Forelimb muscle (tissue), 1 donor: ENCODE results near the gene TLE1. TPM values are rescaled to one million over a fixed set of nuclear protein-coding genes. Genes with fewer than 3 reads are reported as not detected.
"Not testable (repeated sequence)": the region's sequence is repeated elsewhere in the genome, so short reads cannot be mapped to it uniquely, and the experiment has no call there.

Experiments
- DNase-seq: peaks from one replicate; pipeline ENCODE4 v3.0.0-alpha.2; 2013; ENCODE audit warnings: low read depth
- polyA plus RNA-seq: library from polyadenylated mRNA; unstranded; fragments of 120-200 nt; gene quantifications from one replicate; pipeline ENCODE4 v1.2.1, GENCODE V29; 2013; ENCODE audit not compliant: insufficient read length

TLE1 gene
- polyA plus RNA-seq, 1 donor: 52.9 TPM

DNA sequence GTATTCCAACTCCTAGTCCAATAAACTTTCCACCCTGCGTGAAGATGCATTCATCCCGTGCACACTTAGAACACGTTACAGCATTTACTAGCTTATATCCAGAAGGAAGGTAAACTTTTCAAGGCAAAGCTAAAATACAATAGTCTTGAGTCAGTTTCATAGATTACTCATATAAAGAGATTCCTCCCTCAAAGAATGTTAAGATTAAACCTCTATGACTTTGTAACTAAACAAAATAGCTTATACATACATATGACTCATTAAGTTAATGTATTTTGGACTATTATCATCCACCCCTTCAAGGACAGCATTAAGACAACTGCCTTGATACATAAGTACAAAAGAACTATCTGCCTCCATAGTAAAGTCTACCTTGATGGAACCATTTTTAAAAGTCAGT lies 36.1 kb downstream of the TLE1 start:
- no peak for DNase-seq

DNA sequence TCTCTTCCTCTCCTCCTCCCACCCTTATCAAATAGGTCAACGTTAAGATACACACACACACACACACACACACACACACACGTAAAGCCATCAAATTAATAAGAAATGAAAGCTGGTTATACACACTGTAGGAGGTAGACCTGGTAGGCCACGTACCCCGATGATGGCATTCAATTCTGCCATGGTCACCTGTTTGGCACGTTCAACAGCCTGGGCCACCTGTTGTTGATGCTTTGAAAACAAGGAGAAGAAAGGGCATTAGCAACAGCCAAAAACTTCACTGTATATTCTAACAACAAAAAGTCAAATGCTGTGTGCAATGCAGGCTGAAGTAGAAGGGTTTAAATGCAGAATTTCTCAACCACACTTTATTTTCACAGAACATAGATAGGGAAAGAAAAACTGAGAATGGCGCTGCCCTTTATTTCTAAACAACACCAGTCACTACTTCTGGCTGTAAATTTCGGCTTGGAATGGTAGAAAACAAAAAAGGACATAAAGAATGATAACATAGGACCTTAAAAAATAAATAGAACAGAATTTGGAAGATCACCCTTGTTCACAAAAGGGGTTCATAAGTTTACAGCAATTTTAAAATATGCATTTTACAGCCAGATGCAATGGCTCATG lies 37.2 kb downstream of the TLE1 start:
- no peak for DNase-seq

DNA sequence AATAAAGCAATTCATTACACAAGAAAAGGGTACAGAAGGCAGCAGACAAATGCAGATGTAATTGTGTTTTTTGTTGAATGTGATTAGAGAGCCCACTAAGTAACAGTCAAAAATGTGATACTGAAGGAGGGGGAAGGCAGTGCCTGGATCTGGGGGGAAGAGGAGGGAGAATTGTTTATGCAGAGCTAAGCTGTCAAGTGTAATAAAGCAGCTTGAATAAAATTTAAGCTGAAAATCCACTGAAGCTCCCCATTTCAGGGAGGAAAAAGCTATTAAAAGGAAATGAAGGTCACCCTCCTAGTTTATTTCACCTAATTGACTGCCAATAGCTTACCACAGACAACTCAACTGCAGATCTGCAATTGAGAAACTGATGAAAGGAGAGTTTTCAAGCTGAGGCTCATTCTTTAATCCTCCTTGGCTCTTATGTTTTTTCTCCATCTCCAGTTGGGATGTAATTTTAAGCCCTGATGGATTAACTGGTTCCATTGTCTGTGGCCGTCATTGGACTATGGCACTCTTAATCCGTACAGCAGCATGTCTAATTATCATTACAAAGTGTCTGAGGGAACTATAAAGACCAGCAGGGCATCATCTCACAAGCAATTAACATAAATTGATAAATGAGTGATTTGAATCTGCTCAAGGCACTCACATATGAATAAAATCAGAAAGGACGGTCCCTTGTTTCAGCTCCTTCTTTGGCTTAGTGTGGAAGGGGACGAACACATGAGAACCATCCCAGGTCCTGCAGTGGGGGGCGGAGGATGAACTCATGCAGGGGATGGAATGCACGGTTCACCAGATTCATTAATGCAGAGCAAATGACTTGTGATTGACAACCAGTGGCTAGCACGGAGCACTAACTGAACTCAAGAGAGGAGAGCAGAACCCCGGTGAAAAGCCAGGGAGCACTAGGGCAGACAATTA lies 38.5 kb downstream of the TLE1 start:
- no peak for DNase-seq

DNA sequence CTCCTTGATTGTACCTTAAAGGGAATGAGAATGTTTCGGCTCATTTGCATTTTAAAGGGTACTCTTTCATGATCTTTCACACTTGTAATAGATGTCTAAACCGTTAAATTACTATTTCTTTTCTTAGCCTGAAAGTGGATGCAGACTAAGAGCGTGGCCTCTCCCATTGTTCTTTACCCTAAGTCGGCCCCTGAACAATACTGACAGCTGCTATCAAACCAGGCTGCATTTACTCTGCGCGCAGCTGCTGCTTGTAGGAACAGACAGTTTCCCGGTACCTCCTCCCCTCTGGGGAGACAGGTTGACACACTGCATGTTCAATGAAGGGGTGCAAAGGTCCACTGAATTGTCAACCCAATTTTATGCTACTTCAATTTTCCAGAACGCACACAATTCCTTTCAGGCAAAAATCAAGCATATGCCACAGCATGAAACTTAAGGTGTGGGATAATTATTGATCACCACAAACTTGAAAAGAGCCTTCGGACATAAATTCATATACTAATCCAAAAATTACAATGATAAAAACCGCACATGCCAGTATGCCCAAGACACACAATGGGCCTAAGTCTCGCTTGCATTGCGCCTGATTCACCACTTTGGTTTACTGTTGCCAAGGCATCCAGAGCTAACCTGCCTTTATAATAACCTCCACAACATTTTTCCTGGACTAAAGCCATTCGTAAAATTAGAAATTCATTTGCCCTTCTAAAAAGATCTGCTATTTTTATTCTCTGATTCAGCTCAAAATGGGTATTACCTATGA lies 39.7 kb downstream of the TLE1 start:
- DNase-seq: no peak

DNA sequence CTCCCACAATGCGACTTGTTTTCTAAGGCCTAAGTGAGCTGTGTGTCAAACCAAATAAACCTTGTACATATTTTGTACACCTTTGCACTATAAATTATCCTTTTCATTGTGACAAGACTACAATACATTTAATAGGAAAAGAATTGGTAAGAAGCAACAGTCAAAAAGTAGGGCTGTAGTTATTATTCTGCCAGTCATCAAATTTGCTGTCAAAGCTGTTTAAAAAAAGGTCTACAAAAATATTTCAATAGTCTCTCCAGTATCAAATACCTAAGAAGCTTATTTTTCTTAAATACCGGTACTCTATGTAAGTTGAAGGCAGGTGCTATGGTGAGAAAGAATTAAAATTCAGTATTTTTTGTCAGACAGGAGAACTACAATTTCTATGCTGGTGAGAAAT lies 40.5 kb downstream of the TLE1 start:
- no peak for DNase-seq

DNA sequence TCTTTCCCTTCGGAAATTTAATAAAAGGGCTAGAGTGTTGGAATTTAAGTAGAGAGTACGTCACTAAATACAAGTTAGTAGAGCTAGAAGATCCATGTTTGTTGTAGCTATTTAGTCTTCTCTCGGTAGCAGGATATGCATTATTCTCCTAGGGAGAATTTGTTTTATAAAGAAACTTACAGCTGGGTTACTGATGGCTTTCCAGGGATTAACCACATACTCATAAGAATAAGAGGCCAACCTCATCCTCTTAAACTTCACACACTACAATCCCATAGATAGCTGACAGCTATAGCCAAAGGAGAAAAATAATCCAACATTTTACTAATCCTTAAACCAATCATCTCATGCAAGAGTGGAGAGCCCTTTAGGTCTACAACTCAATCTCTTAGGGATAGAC lies 43.0 kb downstream of the TLE1 start:
- DNase-seq: no peak

DNA sequence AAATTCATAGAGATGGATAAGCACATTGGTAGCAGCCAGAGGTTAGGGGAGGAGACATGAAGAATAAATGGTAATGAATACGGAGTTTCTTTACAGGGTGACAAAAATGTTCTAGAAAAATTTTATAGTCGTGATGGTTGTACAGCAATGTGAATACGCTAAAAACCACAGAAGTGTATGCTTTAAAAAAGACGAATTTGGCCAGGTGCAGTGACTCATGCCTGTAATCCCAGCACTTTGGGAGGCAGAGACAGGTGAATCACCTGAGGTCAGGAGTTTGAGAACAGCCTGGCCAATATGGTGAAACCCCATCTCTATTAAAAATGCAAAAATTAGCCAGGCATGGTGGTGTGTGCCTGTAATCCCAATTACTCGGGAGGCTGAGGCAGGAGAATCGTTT lies 44.8 kb downstream of the TLE1 start:
- DNase-seq: not testable (repeated sequence)

DNA sequence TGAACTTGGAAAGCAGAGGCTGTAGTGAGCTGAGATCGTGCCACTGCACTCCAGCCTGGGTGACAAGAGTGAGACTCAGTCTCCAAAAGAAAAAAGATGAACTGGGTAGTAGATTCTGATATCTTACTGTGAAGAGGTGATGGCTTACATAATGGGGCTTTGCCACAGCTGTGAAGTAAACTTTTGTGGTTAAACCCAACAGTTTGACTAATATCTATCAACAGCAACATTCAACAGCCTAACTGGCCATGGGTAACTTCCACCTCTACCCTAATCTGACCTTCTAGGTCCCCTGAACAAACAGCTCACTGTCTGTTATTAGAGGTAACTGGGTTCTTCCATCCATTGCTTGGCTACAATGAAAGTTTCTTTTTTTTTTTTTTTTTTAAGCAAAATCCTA lies 52.1 kb downstream of the TLE1 start:
- DNase-seq: no peak

DNA sequence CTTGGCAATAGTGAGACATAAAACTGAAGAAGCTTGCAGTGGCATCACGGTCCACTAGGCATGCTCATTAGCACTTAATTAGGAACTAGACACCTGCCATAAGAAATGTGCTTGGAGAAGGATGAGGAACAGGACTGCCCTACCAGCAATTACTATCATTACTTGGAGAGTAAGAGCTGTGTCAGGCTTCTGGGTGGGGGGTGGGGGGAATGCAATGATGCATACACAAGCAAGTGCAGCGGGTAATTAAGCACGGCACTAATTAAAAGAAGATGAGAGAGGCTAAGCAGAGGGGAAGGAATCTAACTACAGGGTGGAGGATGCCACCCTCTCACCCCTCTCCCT lies 53.1 kb downstream of the TLE1 start:
- no peak for DNase-seq

DNA sequence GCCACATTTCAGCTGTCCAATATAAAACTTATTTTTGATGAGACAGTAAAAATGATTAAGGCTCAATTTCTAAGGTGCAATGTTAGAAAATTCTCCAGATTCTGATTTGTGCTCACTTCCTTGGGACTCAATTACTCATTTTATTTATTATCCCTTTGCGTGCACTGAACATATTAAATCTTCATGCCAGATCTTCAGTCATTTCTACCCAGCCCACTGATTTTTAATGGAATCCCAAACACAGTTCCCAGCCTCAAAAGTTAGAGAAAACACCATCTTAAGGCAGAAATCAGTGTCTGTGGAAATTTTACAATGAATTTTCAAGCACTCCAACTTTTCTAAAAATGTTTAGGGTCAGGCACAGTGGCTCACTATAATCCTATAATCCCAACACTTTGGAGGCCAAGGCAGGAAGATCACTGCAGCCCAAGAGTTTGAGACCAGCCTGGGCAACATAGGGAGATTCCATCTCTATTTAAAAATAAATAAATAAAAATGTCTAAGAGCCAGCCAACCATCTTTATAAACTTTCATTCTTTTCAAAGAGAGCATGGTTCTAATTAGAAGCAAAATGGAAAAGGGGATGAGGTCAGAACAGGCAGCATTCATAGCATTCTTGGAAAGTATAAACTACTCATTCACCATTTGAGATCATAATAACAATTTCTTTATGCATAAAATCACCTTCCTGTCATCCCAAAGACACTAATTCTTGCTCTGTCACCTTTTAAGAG lies 53.7 kb downstream of the TLE1 start:
- no peak for DNase-seq

DNA sequence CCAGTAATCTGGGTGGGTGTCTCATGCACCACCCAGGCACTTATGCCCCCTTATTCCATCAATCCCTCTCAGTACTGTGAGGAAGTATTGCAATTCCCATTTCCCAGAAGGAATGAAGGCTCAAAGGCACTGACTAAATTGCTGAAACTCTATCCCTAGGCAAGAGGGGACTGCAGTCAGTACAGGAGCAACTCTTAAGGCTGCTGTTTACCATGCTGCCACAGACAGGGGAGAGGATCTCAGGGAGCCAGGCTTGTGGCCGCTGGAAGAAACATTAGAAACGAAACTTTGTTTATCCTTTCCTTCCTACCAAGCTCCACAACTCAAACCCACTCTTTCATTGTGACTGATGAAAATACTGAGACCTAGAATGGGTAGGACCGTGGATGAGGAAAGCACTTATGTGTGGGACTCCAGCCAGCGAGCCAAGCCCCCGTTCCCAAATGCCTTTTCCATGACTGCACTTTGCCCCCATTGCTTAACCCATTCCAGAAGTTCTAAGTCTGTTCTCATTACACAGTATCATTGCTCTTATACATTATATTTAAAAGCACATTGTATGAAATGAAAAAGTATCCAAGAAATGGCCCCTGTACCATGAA lies 54.3 kb downstream of the TLE1 start:
- no peak for DNase-seq

DNA sequence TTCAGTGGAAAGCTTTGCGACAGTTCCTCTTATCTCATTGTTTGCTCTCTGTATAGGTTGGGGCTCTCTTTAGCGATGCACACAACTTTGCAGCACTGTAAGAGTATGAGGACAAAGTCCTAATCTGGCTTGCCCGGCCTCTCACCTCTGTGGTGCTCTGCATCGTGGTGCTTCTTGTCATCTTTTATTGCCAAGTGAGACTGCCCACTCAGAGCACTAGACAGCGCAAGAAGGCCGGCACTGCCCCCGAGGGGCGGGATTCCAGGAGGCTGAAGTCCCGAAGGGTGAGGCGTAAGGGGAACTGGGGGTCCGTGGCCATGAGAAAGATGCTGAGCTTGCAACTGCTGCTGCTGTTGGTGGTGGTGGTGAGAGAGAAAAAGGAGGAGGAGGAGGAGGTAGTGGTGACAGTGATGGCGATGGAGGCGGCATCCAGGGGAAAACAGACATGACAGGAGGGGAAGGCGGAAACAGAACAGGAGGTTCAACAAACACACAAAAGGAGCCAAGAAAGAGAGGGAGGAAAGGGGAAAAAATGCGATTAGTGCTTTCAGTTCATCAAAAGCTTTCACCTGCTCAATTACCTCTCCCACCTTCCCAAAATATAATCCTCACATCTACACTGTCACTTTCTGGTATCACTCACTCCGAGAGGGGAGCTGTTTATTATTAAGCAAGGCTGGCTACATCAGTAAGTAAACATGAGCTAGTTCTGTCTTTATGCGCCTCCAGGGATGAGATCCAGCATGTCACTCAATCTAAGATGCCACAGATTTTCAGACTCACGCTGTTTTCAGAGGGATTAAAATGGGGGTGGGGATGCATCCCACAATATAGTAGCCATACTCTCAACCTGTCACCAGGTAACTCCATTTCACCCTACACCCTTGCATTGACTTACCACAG lies 55.1 kb downstream of the TLE1 start:
- DNase-seq: no peak

DNA sequence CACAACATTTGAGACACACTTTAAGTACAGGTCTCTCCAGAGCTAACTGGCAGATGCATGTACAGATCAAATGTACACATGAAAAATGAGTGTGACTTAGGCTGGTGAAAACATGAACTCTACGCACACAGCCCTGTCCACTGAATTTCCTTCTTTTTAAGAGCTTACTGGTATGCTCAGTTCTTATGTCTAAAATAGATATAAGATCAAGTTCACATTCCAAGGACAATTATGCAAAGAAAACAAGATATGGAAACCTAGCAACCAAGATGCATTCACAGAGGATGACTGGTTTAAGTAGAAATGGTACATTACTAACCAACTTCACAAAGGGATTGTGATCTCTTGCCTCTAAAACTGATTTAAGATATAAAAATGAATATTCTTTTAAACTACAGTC lies 56.7 kb downstream of the TLE1 start:
- no peak for DNase-seq

DNA sequence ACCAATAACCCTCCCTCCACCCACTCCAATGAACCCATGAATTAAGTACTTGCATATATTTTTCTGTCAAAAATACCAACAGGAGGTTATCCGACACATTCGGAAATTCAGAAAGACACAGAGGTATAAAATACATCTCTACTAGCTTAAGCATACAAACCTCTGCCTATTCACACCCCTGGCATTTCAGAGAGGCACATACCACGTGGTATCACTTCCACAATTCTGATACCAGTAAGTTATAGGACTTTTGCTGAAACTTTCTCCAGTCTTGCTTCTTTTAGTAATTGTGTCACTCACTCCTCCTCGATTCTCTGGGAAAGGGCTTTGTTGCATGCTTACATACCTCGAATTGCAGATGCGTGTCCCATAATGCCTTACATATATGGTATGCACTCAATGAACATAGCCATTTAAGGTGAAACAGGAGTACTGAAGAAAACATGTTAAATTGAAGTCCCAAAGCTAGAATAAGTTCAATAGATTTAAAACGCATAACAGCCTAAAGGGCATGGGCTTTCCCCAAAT lies 58.1 kb downstream of the TLE1 start:
- DNase-seq: no peak

DNA sequence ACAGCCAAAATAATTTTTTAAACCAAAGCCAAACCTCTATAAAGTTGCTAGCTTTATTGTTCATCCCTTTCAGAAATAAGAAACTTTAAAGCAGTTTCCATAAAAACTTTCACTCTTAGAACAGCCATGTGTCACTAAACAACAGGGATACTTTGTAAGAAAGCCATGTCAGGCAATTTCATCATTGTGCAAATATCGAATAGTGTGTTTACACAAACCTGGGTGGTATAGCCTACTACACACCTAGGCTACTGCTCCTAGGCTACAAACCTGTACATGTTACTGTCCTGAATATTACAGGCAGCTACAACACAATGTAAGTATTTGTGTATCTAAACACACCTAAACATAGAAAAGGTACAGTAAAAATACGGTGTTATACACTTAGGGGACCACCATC lies 59.9 kb downstream of the TLE1 start:
- no peak for DNase-seq

DNA sequence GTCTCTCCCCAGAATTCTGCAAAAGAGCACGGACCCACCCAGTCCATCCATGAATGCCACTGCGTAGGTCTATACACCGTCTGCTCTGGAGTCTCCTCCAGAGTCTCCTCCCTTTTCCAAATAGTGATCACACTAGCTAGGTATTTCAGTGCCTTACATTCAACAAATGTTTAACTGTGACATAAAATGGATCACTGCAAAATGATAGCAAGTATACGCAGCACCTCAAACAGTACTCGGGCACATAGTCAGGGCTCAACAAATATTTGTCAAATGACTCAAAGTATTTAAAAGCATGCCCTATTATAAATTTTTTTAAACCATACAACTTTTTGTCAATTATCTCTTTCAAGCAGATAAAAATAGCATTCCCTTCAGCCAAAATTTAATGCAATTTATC lies 60.5 kb downstream of the TLE1 start:
- no peak for DNase-seq

DNA sequence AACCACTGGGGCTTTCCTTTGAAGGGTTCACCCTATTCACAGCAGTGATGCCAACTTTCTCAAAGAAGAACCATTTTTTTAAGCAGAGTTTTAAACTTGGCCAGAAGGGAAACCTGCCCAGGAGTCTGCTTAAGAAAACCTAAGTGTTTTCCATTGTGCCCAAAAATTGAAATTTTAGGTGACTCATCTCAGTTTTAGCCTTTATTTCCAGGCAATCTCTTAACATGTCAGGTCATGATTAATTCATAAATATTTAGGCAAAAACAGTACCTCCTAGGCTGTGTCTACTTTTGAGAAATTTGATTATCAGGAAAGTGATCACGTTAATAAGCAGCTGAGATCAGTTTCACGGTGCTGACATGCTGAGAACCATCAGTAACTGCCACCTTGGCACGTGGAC lies 61.9 kb downstream of the TLE1 start:
- no peak for DNase-seq

DNA sequence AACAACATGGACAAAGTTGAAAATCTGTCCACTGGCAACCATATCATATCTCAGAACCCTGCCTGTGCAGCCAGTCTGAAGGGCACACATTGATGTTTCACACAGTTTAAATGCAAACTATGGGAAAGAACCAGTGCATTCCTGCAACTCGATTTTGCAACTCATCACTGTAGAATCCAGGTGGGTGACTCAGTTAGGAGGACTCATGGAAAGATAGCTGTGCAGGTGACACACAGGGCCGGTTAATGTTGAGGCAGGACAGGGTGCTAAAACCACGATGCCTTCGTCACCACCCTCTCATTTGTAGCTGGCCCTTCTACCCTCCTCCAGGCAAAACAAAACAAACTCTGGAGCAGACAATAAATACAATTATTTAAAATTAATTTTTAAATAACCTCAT lies 62.8 kb downstream of the TLE1 start:
- DNase-seq: no peak

DNA sequence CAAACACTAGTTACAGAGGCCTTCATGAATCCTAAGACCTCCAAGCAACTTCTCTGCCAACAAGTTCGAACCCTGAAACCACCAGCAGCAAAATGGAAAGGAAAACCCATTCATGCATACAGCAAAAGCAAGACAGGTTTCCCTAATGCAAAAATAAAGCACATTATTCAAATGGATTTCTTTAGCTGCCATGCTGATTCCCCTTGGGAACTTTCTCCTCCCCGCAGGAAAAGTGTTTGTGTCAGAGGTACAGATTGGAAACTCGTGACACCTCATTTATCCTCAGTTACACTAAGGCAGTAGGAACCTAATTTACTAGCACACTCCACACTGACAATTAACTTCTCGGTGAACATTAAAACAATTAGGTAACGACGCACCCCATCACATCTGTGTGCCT lies 63.4 kb downstream of the TLE1 start:
- no peak for DNase-seq

DNA sequence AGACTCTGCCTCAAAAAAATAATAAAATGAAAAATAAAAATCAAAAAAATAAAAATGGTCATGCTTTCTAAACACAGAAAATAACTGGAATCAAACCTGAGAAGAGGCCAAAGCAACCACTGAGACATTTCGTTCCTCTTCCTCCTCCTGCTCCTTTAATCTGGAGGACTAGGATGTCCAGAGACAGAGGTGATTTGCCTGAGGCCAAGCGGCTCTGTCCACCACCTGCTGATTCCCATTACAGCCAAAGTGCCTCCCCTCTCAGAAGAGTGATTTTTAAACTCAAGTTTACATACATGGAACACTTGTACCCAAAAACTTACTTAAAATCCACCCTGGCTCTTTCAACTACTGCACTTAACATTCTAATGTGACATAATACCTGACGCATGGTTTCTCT lies 65.6 kb downstream of the TLE1 start:
- DNase-seq: no peak
